GM13976 (cell line): ENCODE results near the gene NOL4L.

ENCODE experiments used
- DNase-seq: peaks from one replicate; pipeline ENCODE4 v3.0.0; 2012; ENCODE audit warnings: low spot score
- in situ Hi-C: fragments of 300-500 bp; cut with MboI; formaldehyde crosslinking; loops from one replicate; pipeline ENCODE4 v1.12.0; 2022; ENCODE audit warnings: low sequenced_read_pairs, mixed read lengths, inconsistent platforms; ENCODE audit not compliant: unreplicated experiment
- TF ChIP-seq, protein P1 (sequence below): IDR thresholded peaks from 2 replicates; pipeline ENCODE4 v1.5.1; 2012; ENCODE audit warnings: borderline replicate concordance, mild to moderate bottlenecking; ENCODE audit not compliant: insufficient read depth; ENCODE audit errors: extremely low read depth, missing control alignments, control extremely low read depth

Gene NOL4L

DNA sequence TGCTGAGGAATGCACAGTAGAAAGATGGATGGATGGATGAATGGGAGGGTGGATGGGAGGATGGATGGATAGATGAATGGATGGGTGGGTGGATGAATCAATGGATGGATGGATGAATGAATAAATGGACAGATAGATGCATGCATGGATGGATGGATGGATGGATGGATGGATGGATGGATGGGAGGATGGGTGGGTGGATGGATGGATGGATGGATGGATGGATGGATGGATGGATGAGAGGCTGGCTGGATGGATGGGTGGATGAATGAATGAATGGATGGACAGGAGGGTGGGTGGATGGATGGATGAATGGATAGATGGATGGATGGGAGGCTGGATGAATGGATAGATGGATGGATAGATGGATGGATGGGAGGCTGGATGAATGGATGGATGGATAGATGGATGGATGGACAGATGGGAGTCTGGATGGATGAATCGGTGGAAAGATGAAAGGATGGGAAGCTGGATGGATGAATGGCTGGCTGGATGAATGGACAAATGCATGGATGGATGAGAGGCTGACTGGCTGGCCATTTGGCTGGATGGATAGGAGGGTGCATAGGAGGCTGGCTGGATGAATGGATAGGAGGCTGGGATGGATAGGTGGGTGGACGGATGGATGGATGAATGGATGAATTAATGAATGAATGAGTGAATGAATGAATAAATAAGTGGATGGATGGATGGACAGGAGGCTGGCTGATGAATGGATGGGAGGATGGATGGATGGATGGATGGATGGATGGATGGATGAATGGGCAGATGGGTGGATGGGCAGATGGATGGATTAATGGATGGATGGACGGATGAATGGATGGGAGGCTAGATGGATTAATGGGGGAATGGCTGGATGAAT is 28.3 kb upstream of the NOL4L start:
- in situ Hi-C loops = no loop called here
- TF ChIP-seq, protein P1, sequence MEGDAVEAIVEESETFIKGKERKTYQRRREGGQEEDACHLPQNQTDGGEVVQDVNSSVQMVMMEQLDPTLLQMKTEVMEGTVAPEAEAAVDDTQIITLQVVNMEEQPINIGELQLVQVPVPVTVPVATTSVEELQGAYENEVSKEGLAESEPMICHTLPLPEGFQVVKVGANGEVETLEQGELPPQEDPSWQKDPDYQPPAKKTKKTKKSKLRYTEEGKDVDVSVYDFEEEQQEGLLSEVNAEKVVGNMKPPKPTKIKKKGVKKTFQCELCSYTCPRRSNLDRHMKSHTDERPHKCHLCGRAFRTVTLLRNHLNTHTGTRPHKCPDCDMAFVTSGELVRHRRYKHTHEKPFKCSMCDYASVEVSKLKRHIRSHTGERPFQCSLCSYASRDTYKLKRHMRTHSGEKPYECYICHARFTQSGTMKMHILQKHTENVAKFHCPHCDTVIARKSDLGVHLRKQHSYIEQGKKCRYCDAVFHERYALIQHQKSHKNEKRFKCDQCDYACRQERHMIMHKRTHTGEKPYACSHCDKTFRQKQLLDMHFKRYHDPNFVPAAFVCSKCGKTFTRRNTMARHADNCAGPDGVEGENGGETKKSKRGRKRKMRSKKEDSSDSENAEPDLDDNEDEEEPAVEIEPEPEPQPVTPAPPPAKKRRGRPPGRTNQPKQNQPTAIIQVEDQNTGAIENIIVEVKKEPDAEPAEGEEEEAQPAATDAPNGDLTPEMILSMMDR = no peak
- DNase-seq = no peak

DNA sequence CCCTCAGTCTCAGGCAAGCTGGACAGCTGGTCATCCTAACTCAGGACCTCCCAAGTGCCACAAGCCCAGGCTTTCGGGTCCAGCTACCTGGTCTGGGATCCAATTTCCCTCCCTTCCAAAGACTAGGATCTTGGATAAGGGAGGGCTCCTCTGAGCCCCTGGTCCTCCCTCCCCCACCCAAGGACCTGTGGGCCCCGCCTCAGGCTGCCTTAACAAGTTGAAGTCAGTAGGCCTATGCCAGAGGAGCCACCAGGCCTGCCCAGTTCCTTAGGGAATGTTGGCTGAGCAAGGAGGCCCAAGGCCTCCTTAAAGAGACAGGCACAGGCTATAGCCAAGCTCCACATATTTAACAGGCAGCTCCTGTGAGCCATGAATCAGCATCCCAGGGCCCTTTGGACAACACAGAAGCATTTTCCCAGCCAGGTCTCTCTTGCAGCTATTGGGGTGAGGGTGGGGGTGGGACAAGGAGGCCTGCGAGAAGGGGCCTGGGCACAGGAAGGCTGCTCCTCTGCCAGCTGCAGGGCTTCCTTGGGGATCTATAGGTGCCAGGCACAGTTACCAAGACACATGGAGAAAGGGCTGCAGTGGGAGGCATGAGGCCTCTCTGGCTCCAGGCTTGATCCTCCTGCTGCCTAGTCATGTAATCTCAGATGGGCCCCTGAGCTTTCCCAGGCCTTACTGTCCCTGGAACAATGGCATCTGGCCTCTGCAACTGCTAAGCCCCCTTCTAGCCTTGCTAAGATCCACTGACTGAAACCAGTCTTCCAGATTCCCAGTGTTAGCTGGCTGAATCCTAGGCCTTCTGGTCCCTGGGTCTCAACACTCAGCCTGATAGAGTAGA is 27.4 kb upstream of the NOL4L start:
- DNase-seq = no peak
- in situ Hi-C loops = no loop called here
- TF ChIP-seq, protein P1 = no peak

DNA sequence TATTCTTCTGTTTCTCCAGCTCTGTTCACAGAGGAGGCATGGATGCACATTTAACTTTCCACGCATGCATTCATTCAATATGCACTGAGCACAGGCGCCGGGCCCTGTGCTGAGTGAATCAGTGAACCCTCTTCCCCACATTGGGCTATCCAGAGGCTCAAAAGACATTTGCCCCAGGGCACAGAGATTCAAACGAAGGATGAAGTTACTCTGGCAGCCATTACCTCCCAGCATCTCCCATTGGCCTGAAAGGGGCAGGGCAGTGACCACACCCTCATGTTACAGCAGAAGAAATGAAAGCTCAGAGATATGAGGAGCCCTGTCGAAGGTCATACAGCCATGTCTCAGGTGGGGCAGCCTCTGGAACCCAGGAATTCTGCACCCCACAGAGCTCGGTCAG is 26.7 kb upstream of the NOL4L start:
- in situ Hi-C loops = no loop called here
- TF ChIP-seq, protein P1 = no peak
- DNase-seq = no peak

DNA sequence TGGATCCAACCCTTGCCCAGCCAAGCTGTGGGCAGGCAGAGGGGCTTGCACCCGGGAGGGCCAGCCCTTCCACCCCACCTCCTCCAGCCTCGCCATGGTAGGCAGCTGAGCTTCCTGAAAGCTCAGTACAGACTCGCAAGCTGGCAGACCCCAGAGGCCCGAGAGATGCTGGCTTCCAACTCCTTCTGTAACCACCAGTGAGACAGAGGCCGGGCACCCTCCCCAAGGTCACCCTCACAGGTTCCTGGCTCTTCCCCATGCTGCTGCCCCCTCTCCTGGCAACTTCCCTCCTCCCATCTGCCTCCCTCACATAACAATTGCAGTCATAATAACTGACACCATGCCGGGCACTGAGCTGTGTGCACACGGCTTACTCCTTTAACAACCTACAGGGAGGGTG is 26.2 kb upstream of the NOL4L start:
- in situ Hi-C loops = no loop called here
- TF ChIP-seq, protein P1 = no peak
- DNase-seq = no peak

DNA sequence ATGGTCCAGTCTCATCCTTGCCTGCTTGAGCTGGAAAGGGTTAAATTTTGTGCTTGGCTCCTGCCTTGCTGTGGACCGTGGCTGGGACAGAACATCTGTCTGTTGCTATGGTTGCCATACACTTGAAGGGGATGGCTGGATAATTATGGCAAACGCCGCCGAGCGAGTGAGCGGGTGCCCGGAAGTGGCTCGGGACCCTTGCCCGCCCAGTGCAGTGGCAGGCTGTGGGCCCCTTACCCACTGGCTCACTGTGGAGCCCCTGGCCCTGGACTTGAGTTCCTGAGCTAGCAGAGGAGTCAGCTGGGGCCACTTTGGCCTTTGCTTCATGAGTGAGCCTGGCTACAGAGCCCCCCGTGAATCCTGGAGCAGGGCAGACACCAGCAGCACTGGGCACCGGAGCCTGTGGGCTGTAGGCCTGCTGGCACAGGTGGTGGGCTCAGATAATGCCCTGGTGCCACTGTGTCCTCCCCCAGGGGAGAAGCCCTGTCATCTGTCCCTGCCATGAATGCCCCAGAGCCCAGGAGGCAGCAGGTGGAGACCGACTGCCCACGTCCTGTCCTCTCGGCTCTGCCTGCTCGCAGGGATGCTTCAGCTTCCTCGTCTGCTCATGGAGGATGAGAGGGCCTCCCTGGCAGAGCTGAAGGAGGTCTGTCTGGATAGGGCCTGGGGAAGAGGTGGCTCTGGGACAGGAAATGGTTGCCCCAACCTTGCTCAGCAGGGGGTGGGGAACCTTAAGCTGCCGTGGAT is 25.5 kb upstream of the NOL4L start:
- TF ChIP-seq, protein P1 = no peak
- no peak for DNase-seq
- in situ Hi-C loops = no loop called here

DNA sequence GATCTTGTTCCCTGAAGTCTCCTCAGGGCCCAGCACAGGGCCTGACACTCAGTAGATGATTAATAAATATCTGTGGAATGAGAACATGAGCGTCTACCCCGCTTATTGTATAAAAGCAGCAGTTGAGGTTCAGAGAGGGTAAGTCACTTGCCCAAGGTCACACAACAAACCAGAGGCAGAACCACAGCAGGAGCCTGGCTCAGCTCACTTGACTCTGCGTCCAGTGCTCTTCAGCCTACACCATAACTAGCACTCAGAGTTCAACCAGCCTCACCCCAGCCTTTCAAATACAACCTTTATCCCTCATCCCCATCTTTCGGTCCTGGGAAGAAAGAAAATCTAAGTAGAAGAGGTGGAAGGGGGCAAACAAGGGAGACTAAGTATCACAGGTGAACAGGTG is 24.9 kb upstream of the NOL4L start:
- DNase-seq = no peak
- in situ Hi-C loops = no loop called here
- TF ChIP-seq, protein P1 = no peak
